Smooth muscle cell (in vitro differentiated cells): Measurements from ENCODE around the gene IL22. TPM values are rescaled to one million over a fixed set of nuclear protein-coding genes. Genes with fewer than 3 reads are reported as not detected.

ENCODE experiments used
- DNase-seq: peaks from one replicate; lab custom pipeline; 2025; ENCODE audit not compliant: unreplicated experiment; lab: John Stamatoyannopoulos, UW
- H2AFZ ChIP-seq: fragments of 200-600 bp; sonication (generic); 2 replicates; pipeline ENCODE4 v1.6.0; 2016; ENCODE audit warnings: antibody characterized with exemption, low read depth, mild to moderate bottlenecking
- H3F3A ChIP-seq: fragments of 200-600 bp; sonication (generic); 2 replicates; pipeline ENCODE4 v1.6.0; 2017; ENCODE audit warnings: antibody characterized with exemption, low read depth
- H3K27ac ChIP-seq: fragments of 200-600 bp; sonication (generic); 2 replicates; pipeline ENCODE4 v1.5.1; 2016; ENCODE audit warnings: low read depth, mild to moderate bottlenecking
- H3K27me3 ChIP-seq: fragments of 200-600 bp; sonication (generic); 2 replicates; pipeline ENCODE4 v1.6.1; 2016; ENCODE audit warnings: low read depth, mild to moderate bottlenecking
- H3K36me3 ChIP-seq: fragments of 200-600 bp; sonication (generic); 2 replicates; pipeline ENCODE4 v1.5.1; 2016; ENCODE audit warnings: low read depth
- H3K4me1 ChIP-seq: fragments of 200-600 bp; sonication (generic); 2 replicates; pipeline ENCODE4 v1.5.1; 2016; ENCODE audit warnings: low read depth
- H3K4me2 ChIP-seq: fragments of 200-600 bp; sonication (generic); 2 replicates; pipeline ENCODE4 v1.6.0; 2016; ENCODE audit warnings: mild to moderate bottlenecking
- H3K4me3 ChIP-seq: fragments of 200-600 bp; sonication (generic); 2 replicates; pipeline ENCODE4 v1.5.1; 2016; ENCODE audit warnings: mild to moderate bottlenecking
- H3K79me2 ChIP-seq: fragments of 200-600 bp; sonication (generic); 2 replicates; pipeline ENCODE4 v1.6.0; 2016; ENCODE audit warnings: low read depth, mild to moderate bottlenecking
- H3K9ac ChIP-seq: fragments of 200-600 bp; sonication (generic); 2 replicates; pipeline ENCODE4 v1.6.0; 2016; ENCODE audit warnings: low read depth
- H3K9me3 ChIP-seq: fragments of 200-600 bp; sonication (generic); replicated peaks from 2 replicates; pipeline ENCODE4 v1.5.1; 2016; ENCODE audit warnings: low read depth
- H4K20me1 ChIP-seq: fragments of 200-600 bp; sonication (generic); 2 replicates; pipeline ENCODE4 v1.6.0; 2016; ENCODE audit warnings: low read depth
- WGBS: methylation state at CpG from one replicate; pipeline ENCODE4 v1.1.7; 2016; ENCODE audit warnings: low lambda C conversion rate; 5-methylcytosine and 5-hydroxymethylcytosine counted together
- polyA plus RNA-seq: library from polyadenylated mRNA; unstranded; fragments of >200 nt; fragmentation: Nextera tagmentation; extraction: Ambion mirVana; gene quantifications from 2 replicates; pipeline ENCODE4 v1.2.1, GENCODE V29; 2016
- total RNA-seq: library from RNA; depleted of rRNA; stranded (reverse); fragments of >200 nt; gene quantifications from 2 replicates; pipeline ENCODE4 v1.2.3, GENCODE V29; 2014
- TF ChIP-seq, protein P1 (sequence below): fragments of 200-600 bp; sonication (generic); IDR thresholded peaks from 2 replicates; pipeline ENCODE4 v1.5.1; 2017; ENCODE audit warnings: borderline replicate concordance, mild to moderate bottlenecking, antibody characterized with exemption; ENCODE audit not compliant: insufficient read depth, poor library complexity, severe bottlenecking

The IL22 gene
- total and polyA plus RNA-seq, 2 experiments from 2014 or later: not detected

DNA sequence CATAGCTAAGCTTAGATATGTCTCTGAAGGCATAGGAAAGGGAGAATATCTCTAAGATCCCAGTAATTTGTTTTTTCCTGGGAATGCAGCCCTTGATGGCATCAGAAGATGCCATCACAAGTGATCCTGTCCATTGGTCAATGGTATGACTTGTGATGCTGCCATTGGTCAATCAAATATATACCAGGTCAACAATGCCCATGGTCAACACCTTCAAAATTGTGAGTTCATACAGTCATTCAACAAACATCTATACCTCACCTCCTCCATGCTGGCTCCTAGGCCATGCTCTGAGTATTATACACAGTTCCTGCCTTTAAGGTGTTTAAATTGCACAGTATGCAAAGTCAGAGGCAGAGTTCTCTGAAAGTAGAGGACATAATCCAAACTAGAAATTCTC is 19.3 kb upstream of the IL22 start:
- Histone ChIP-seq H3K9ac (no peak overlapping the region), H3K27me3 (no peaks in the 10 kb centered on the region), H3K79me2 (no peaks in the 10 kb centered on the region), H3K27ac (no peak overlapping the region), H3K4me2 (no peak overlapping the region), H4K20me1 (no peaks in the 10 kb centered on the region), H3K9me3 (no peaks in the 10 kb centered on the region), H3K4me3 (no peak overlapping the region), H3K36me3 (no peaks in the 10 kb centered on the region), H3F3A (no peaks in the 10 kb centered on the region), H3K4me1 (peaks cover 5% of the 10 kb centered on the region), H2AFZ (no peak overlapping the region)
- DNase-seq: no peak
- TF ChIP-seq, protein P1, sequence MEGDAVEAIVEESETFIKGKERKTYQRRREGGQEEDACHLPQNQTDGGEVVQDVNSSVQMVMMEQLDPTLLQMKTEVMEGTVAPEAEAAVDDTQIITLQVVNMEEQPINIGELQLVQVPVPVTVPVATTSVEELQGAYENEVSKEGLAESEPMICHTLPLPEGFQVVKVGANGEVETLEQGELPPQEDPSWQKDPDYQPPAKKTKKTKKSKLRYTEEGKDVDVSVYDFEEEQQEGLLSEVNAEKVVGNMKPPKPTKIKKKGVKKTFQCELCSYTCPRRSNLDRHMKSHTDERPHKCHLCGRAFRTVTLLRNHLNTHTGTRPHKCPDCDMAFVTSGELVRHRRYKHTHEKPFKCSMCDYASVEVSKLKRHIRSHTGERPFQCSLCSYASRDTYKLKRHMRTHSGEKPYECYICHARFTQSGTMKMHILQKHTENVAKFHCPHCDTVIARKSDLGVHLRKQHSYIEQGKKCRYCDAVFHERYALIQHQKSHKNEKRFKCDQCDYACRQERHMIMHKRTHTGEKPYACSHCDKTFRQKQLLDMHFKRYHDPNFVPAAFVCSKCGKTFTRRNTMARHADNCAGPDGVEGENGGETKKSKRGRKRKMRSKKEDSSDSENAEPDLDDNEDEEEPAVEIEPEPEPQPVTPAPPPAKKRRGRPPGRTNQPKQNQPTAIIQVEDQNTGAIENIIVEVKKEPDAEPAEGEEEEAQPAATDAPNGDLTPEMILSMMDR: no peak

DNA sequence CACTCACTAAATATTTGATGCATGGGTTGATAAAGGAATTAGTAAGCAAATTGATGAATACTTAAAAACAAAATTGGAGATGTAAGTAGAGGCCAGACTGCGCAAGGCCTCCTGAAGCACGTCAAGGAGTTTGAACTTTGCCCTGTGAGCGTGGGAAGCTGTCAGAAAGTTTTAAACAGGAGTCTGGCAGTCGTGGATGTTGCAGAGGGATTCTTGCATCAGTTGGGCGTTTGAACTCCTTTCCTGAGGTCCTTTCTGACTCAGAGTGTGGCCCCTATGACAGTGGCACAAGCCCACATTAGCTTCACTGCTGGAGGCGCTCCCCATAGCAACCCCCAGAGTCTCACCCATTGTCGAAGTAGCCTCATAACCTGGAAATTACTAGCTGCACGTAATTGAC is 17.9 kb upstream of the IL22 start:
- DNase-seq: no peak
- H4K20me1 ChIP-seq: no peaks in the 10 kb centered on the region
- WGBS: 58% methylated on average over 8 of the region's 8 CpGs
- H3K36me3 ChIP-seq: no peaks in the 10 kb centered on the region
- H3K27ac ChIP-seq: peak overlapping the region; percentile 27
- no peaks in the 10 kb centered on the region for H3F3A ChIP-seq
- no peaks in the 10 kb centered on the region for H3K27me3 ChIP-seq
- H3K9ac ChIP-seq: no peak overlapping the region
- H3K4me2 ChIP-seq: no peak overlapping the region
- peak overlapping the region; percentile 35 for H2AFZ ChIP-seq
- no peaks in the 10 kb centered on the region for H3K79me2 ChIP-seq
- TF ChIP-seq, protein P1: no peak
- H3K9me3 ChIP-seq: no peaks in the 10 kb centered on the region
- H3K4me3 ChIP-seq: no peak overlapping the region
- H3K4me1 ChIP-seq: no peaks in the 10 kb centered on the region

DNA sequence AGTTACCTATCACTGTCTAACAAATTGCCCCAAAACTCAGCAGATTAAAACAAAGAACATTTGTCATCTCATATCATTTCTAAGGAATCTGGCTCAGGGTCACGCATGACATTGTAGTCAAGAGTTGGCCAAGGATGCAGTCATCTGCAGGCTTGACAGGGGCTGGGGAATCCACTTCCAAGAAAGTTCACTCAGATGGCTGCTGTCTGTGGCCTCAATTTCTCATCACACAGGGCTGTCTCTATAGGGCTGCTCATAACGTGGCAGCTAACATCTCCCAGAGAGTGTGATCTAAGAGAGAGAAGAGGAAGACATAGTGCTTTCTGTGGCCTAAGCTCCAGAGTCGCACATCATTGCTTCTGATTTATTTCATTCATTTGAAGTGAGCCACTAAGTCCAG is 17.0 kb upstream of the IL22 start:
- H3K4me2 ChIP-seq: no peak overlapping the region
- H3K9ac ChIP-seq: no peak overlapping the region
- H2AFZ ChIP-seq: no peak overlapping the region
- TF ChIP-seq, protein P1: no peak
- no peaks in the 10 kb centered on the region for H3K4me1 ChIP-seq
- H3K4me3 ChIP-seq: no peak overlapping the region
- 94% methylated on average over 3 of the region's 3 CpGs for WGBS
- no peak for DNase-seq
- H3F3A ChIP-seq: no peaks in the 10 kb centered on the region
- H4K20me1 ChIP-seq: no peaks in the 10 kb centered on the region
- H3K36me3 ChIP-seq: no peaks in the 10 kb centered on the region
- H3K9me3 ChIP-seq: no peaks in the 10 kb centered on the region
- no peak overlapping the region for H3K27ac ChIP-seq
- no peaks in the 10 kb centered on the region for H3K79me2 ChIP-seq
- H3K27me3 ChIP-seq: no peaks in the 10 kb centered on the region

DNA sequence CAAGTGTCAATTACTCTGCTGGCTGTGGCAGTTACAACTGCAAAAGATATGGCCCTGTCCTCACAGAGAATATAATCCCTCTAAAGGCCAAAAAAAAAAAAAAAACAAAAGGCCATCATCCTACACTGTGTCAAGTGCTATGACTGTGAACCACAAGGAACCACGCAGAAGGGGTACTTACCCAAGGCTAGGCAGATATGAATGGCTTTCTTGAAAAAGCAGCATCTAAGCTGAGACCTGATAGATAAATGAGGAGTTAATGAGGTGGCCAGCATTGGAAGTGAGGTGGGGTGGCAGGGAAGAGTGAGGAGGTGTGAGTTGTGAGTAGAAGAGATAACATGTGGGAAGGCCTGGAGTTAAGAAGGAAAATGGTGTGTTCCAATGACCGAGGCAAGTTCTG is 16.4 kb upstream of the IL22 start:
- no peaks in the 10 kb centered on the region for H3K4me1 ChIP-seq
- WGBS: 88% methylated on average over 2 of the region's 2 CpGs

More for the DNA sequence above, 16.4 kb upstream of the IL22 start:
- no peaks in the 10 kb centered on the region for H3K9me3 ChIP-seq
- H2AFZ ChIP-seq: no peak overlapping the region
- H3K27ac ChIP-seq: no peak overlapping the region
- no peaks in the 10 kb centered on the region for H4K20me1 ChIP-seq
- H3K9ac ChIP-seq: no peak overlapping the region
- H3K36me3 ChIP-seq: no peaks in the 10 kb centered on the region
- no peaks in the 10 kb centered on the region for H3K27me3 ChIP-seq
- H3K4me3 ChIP-seq: no peak overlapping the region
- no peak for DNase-seq
- H3K79me2 ChIP-seq: no peaks in the 10 kb centered on the region
- TF ChIP-seq, protein P1: no peak
- H3K4me2 ChIP-seq: no peak overlapping the region
- H3F3A ChIP-seq: no peaks in the 10 kb centered on the region
